Forelimb muscle (tissue), 1 donor: ENCODE data around the gene AMACR. TPM values are rescaled to one million over a fixed set of nuclear protein-coding genes. Genes with fewer than 3 reads are reported as not detected.
"Not testable (repeated sequence)": the region's sequence is repeated elsewhere in the genome, so short reads cannot be mapped to it uniquely, and the experiment has no call there.

Experiments
- DNase-seq: peaks from one replicate; pipeline ENCODE4 v3.0.0-alpha.2; 2013; ENCODE audit warnings: low read depth
- polyA plus RNA-seq: library from polyadenylated mRNA; unstranded; fragments of 120-200 nt; gene quantifications from one replicate; pipeline ENCODE4 v1.2.1, GENCODE V29; 2013; ENCODE audit not compliant: insufficient read length

AMACR gene
- polyA plus RNA-seq, 1 donor: 4.2 TPM

DNA sequence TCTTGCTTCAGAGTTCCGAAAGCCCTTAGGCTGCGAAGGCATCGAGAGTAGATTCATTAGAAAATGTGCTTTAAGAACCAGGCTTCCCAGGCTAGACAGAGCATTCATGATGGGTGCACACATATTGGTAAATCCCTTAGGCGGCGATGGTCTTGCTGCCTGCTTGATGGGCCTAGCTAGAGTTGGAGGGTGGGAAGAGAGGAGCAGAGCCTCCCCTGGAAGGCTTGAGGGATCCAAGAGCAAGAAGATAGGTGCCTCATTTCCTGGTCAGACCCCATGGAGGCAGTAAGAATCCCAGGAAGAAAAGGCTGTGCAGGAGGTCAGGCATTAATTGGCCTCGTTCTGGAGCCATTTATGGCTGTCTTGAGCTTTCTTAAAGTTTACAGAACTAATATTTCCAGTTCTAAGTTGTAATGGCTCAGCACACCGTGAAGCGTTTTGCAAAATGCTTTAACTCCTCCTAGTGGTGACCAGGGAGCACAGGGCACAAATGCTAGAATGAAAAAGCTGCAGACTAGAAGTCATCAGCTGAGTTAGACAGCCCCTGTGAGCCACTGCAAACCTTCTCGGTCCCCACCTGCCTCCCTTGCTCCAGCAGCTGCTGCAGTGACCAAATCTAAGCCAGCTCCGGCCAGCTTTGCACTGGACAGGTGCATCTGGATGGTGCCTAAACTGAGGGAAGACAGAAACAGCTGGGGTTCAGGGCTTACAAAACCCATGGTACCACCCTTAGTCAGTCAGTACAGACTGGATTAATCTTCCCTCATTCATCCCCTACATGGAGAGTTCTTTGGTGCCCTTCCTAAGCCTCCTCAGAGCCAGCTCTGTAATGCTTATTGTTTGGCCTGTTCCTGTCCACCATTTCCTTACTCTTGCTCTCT is 38.0 kb downstream of the AMACR start:
- peak; percentile 44 for DNase-seq

DNA sequence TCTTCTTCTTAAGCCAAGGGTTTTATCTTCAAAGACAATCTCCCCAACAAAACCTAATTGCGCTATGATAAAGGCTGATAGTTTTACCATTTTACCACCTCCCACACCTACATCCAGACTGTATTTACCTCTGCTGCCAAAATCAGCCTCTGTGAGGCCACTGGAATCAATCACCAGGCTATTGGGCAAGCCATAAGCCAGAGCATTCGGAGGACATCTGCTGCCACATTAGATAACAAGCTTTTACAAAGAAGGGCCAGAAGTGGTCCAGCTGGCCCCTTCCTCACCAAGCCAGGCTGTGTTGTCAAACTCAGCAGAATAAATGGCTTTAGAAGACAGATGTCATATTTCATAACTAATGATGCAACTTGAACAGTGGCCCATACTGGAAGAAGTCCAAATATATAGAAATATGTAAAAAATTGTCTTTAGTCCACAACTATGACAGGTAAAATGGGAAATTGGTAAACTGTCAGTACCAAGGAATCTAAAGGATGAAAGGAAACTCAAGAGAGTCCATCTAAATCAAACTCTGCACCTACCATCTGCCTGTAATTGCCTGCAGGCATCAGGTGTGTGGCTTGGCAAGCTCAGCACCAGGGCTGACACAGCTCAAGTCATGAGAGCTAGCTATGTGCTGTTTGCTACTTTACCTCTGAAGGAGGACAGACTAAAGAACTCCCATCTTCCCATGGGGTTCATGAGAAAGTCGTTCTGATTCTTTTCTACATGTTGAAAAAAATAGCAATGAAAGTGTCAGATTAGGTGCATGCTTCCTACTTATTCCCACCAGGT is 39.4 kb downstream of the AMACR start:
- DNase-seq: no peak

DNA sequence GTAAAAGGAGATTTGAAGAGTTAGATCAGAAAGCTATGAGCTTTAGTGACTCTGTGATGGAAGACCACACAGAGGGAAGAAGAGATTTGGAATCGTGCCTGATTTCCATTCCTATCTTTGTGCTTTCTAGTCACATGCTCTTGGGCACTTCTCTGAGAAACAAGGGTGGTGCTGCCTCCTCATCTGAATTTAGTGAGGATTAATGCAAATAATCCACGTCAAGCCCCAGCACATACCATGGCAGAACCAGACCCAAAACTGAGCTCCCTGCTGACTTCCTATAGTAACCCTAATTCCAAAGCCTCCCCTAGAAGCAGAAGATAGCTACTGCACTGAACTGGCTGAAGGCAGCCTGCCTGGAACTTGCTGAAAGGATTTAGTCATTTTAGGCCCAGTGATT is 41.0 kb downstream of the AMACR start:
- DNase-seq: no peak

DNA sequence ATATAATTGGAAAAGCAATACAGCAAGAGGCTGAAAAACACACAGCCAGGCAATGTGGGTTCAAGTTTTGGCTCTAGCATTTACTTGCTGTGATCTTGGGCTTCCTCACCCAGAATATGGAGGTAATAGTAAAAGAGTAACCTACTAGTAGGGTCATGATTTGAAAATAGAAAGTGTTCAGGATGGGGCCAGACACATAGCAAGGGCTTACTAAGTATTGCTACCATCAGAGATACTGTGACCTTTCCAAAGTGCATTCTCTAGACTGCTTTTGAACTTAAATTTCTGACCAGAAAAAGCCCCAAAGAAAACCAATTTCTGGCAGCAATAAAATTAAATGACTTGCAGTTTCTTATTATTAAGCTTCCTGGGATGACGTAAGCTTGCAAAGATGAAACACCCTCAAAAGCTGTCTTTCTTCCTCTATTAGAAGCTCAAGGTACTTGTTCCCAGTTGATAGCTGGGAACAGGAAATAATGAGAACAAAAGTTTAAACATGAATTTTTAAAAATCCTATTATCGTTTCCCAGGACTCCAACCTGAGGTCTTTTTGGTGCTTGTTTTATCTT is 43.6 kb downstream of the AMACR start:
- no peak for DNase-seq

DNA sequence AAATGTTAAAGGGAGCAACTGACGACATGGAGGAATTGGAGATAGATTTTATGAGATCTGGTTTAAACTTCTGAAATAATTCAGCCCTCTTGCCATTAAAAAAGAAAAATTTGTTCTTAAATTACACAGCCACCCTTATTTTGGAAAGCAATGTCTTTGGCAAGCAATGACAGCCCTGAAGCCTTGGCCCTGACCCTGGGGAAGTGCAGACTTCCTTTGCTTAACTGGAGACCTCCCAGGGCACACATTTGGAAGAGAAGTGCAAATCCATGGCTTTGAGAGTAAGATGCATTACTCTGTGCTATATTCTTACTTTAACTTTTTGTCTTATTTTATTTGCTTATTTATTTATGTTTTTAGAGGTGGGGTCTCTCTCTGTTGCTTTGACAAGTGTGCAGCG is 49.7 kb downstream of the AMACR start:
- DNase-seq: no peak

DNA sequence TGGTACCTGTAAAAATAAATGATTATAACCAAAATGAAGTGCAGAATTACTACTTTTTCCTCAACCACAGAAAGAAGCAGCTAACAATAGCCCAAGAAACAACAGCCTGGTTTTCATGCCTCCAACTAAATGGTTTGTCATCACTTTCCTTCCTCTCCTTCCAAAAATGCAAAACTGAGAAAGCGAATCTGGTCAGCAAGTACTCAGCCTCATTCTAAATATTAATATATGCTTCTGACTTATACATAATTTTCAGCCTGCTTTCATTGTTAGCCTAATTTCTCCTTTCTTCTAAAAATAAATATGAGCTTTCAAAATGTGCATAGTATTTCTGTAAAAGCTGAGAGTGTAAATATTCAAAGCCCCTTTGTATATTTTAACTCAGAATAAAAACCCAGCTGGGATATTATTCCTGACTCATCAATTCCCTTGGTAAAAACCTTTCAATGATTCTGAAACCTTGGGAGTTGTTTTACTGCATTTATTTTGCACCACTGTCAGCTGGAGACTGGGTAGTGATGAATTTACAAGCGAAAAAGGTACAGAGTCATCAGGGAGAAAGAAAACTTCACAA is 50.2 kb downstream of the AMACR start:
- DNase-seq: no peak

DNA sequence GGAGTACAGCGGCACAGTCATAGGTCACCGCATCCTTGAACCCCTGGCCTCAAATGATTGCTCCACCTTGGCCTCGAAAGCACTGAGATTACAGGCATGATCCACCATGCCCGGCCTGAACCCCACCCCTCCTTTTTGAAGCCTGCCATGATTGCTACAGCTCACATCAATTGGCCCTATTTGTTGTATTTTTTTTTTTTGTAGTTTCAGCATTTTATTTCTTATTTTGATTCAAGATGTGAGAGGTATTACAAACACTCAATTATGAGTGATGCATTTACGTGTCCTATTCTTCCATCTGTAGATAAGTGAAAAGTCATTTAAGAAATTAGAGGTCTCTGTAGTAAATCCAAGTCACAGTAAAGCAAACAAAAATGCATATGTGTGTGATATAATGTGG is 55.7 kb downstream of the AMACR start:
- not testable (repeated sequence) for DNase-seq

DNA sequence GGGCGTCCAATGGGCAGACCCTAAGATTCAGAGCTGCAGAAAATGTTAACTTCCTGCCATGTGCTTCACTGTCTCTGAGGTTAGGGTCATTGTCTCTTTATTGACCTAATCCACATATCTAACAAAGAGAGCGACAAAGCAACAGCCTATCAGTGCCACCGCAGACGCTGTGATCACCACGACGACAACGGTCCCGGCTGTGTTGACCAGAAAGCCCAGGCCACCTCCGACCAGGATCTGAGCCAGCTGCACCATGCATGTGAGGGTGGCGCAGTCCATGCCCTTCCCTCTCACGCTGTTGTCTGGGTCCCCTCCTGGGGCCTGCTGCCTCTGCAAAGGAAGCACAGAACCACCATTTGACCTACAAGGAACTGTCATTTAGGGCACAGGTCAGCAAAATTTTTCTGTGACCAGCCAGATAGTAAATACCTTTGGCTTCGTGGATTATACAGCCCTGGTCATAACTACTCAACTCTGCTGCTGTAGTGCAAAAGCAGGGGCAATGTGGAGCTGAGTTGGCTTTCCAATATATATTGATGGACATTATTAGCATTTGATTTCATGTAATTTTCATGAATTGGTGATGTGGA is 63.2 kb downstream of the AMACR start:
- no peak for DNase-seq

DNA sequence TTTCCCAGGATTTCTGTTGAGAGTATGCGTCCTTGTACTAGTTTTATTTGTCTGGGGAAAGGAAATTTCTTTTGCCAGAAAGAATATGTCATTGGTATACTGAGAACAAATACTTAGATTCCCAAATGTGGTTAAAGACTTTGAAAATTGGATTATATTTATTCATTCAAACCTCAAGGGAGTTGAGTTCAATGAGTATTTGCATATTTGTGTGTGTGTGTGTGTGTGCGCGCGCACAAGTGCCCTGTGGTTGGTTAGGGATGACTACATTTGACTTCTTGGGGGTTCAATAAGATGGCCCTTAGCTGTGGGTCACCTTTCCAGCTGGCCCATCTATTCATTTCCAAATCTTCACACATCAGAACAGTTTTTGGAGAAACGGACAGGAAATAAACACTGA is 66.8 kb downstream of the AMACR start:
- no peak for DNase-seq

DNA sequence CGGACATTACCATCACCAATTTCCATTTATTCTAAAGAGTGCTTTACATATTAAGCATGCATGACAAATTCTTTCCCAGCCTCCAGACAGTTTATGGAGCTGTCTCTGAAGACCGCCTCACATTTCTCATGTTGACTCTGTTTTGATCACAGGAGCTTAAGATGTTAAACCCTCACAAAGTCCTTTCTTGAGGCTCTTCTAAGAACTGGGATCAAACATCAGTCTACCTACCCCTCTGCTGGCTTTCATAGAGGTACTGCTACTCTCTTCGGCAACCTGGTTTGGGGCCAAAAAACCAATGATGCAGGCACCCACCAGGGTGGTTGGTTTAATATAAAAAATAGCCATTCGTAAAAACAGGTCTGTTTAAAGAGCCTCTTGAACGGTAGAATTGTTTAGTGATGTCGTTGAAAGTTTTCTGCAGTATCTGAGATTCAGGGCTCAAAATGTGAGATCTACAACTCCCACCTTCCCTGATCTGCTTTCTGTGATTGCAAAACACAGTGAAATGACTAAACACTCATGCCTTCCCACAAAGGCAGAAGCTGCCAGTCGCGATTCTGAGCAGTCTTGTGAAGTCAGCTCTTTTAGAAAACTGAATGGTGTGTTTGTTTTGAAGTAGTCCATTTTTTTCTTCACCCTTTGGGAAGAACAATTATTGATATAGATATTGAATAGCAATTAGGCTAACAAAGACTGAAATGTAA is 68.1 kb downstream of the AMACR start:
- no peak for DNase-seq

DNA sequence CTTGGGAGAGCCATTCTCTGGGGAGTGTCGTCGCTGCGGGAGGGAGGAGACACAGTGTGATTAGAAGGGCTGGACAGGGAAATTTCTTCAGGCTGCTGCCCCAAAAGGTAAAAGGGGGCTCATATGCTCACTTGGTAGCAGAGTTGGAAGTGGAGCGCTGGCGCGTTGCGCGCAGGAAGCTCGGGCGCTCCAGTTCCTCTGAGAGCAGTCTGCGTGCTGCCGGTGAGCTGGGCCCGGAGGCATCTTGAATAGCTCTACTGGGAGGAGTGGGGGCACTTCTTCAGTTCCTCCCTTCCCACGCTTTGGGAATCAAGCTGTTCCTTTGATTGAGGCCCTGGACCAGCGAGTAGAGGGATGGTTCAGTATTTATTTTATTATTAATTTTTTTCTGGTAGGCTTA is 69.0 kb downstream of the AMACR start:
- no peak for DNase-seq

DNA sequence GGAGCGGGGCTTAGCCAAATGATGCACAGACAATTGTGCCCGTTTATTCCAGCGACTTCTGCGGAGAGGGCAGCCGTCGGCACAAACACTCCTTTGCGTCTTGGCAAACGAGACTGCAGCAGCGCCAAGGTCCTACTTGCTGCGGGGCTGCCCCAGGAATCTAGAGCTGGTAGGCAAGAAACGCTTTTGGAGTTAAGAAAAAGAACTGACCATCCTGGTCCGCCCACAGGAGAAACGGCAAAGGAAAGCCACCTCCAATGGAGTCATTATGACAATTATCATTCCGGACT is 69.4 kb downstream of the AMACR start:
- DNase-seq: no peak

DNA sequence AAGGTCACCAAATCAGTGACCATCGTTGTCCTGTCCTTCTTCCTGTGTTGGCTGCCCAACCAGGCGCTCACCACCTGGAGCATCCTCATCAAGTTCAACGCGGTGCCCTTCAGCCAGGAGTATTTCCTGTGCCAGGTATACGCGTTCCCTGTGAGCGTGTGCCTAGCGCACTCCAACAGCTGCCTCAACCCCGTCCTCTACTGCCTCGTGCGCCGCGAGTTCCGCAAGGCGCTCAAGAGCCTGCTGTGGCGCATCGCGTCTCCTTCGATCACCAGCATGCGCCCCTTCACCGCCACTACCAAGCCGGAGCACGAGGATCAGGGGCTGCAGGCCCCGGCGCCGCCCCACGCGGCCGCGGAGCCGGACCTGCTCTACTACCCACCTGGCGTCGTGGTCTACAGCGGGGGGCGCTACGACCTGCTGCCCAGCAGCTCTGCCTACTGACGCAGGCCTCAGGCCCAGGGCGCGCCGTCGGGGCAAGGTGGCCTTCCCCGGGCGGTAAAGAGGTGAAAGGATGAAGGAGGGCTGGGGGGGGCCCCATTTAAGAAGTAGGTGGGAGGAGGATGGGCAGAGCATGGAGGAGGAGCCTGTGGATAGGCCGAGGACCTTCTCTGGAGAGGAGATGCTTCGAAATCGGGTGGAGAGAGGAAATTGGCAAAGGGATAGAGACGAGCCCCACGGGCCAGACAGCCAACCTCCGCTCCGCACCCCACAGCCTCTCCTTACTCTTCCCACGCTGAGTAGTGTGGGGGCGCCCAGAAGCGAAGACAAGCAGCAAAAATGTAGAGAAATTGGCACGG is 69.9 kb downstream of the AMACR start:
- no peak for DNase-seq

DNA sequence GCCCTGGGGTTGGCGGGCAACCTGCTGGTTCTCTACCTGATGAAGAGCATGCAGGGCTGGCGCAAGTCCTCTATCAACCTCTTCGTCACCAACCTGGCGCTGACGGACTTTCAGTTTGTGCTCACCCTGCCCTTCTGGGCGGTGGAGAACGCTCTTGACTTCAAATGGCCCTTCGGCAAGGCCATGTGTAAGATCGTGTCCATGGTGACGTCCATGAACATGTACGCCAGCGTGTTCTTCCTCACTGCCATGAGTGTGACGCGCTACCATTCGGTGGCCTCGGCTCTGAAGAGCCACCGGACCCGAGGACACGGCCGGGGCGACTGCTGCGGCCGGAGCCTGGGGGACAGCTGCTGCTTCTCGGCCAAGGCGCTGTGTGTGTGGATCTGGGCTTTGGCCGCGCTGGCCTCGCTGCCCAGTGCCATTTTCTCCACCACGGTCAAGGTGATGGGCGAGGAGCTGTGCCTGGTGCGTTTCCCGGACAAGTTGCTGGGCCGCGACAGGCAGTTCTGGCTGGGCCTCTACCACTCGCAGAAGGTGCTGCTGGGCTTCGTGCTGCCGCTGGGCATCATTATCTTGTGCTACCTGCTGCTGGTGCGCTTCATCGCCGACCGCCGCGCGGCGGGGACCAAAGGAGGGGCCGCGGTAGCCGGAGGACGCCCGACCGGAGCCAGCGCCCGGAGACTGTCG is 70.7 kb downstream of the AMACR start:
- DNase-seq: no peak

DNA sequence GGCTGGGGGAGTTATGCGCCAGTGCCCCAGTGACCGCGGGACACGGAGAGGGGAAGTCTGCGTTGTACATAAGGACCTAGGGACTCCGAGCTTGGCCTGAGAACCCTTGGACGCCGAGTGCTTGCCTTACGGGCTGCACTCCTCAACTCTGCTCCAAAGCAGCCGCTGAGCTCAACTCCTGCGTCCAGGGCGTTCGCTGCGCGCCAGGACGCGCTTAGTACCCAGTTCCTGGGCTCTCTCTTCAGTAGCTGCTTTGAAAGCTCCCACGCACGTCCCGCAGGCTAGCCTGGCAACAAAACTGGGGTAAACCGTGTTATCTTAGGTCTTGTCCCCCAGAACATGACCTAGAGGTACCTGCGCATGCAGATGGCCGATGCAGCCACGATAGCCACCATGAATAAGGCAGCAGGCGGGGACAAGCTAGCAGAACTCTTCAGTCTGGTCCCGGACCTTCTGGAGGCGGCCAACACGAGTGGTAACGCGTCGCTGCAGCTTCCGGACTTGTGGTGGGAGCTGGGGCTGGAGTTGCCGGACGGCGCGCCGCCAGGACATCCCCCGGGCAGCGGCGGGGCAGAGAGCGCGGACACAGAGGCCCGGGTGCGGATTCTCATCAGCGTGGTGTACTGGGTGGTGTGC is 71.4 kb downstream of the AMACR start, which contains the start of gene RXFP3:
TSS of gene RXFP3 (plus strand) at position 6 of the 636 bp plus-strand sequence. CDS start at position 361, 355 bp downstream.
- DNase-seq: no peak
